ENCODE results near the gene FAM98B. TPM values are rescaled to one million over a fixed set of nuclear protein-coding genes. Genes with fewer than 3 reads are reported as not detected.

The FAM98B gene
- total RNA-seq, 2 donors from 2014 or later = 24.1 to 36.8 TPM

Other genes with a start within 250 kb of the FAM98B start
- gene SPRED1, start 201.3 kb upstream of the FAM98B start, total RNA-seq = 1 to 10 TPM in 1 of 2 donors, under 1 TPM in 1; 0.89 to 1.1 TPM
- gene RASGRP1, start 110.7 kb downstream of the FAM98B start, total RNA-seq = 100 to 1,000 TPM; 154 to 241 TPM

Measured in natural killer cell treated with Interleukin-12 subunit alpha and Interleukin-12 subunit beta and Interleukin-15 and Interleukin-18, amount 100 ng/mL, for 72 hours (primary cell).